Psoas muscle (tissue), 8 donors: ENCODE data around the gene DOP1A. TPM values are rescaled to one million over a fixed set of nuclear protein-coding genes. Genes with fewer than 3 reads are reported as not detected.

ENCODE experiments used
- ATAC-seq, 4 donors: fragments of 200-7000 bp; cut with Tn5 transposase; one replicate each; pipeline ENCODE4 v1.9.1; 2020; ENCODE audit warnings: moderate library complexity in 3 of 4, mild to moderate bottlenecking in 2 of 4
- DNase-seq, 2 donors: peaks; one replicate each; pipeline ENCODE4 v3.0.0-alpha.2; 2020
- H3K27ac ChIP-seq: fragments of 200-600 bp; one replicate; pipeline ENCODE4 v1.8.0; 2022
- H3K27me3 ChIP-seq, 3 donors: fragments of 200-600 bp in 1 of 3; one replicate each; pipeline versions ENCODE4 v1.6.1 to v1.8.0; 2013 to 2022; ENCODE audit warnings: low read length in 2 of 3, mild to moderate bottlenecking in 2 of 3, moderate library complexity in 1 of 3; ENCODE audit not compliant: insufficient read depth in 3 of 3
- H3K36me3 ChIP-seq, 2 donors: fragments of 200-600 bp in 1 of 2; one replicate each; pipeline versions ENCODE4 v1.6.1 to v1.8.0; 2013 to 2022; ENCODE audit warnings: low read depth in 1 of 2, mild to moderate bottlenecking in 1 of 2, moderate library complexity in 1 of 2; ENCODE audit not compliant: insufficient read depth in 1 of 2
- H3K4me1 ChIP-seq: fragments of 200-600 bp; one replicate; pipeline ENCODE4 v1.8.0; 2022
- H3K4me3 ChIP-seq: fragments of 200-600 bp; one replicate; pipeline ENCODE4 v1.8.0; 2022; ENCODE audit warnings: mild to moderate bottlenecking
- H3K9me3 ChIP-seq: fragments of 200-600 bp; one replicate; pipeline ENCODE4 v1.8.0; 2022
- CTCF ChIP-seq: fragments of 200-600 bp; IDR thresholded peaks from one replicate; pipeline ENCODE4 v1.8.0; 2022; ENCODE audit warnings: antibody characterized with exemption
- WGBS, 3 donors: extraction: QIAGEN DNeasy Blood & Tissue Kit; methylation state at CpG; one replicate each; pipeline versions ENCODE4 v1.1.6 to v1.1.7; 2013; 5-methylcytosine and 5-hydroxymethylcytosine counted together
- intact Hi-C, 2 donors: fragments of 100-400 bp; cut with DNase I; formaldehyde crosslinking; loops; one replicate each; pipeline versions ENCODE4 v1.11.0 to v1.14.2; 2022
- polyA plus RNA-seq, 3 donors: library from polyadenylated mRNA; stranded (reverse); fragments of 200-250 nt; gene quantifications; one replicate each; pipeline ENCODE4 v1.2.3, GENCODE V29; 2013
- total RNA-seq, 4 donors: library from RNA; stranded (reverse); fragmentation: NEBNext Ultra II Directional in 2 of 4; extraction: Animal tissue kit (Norgen Biotek cat#: 25700) in 2 of 4; gene quantifications; one replicate each; pipeline versions ENCODE4 v1.2.1 to v1.2.4, GENCODE V29; 2021 to 2023
- donor health status: healthy with polysubstance abuse.
- donor health status: DM: no; HTN: no; CAD: no; lungs with moderate emphysema.
- donor health status: Bipolar disorder and iron deficiency.
- donor health status: healthy.
- donor health status: DM: yes; HTN: yes; CAD: no.
- donor health status: DM: no; HTN: no; CAD: no.
- donor health status: DM: no; HTN: no; CAD: no.
- donor health status: DM: yes; HTN: yes; CAD: no.

The DOP1A gene
- total and polyA plus RNA-seq, 7 donors: 2.1 to 14.0 (median 12.7) TPM

DNA sequence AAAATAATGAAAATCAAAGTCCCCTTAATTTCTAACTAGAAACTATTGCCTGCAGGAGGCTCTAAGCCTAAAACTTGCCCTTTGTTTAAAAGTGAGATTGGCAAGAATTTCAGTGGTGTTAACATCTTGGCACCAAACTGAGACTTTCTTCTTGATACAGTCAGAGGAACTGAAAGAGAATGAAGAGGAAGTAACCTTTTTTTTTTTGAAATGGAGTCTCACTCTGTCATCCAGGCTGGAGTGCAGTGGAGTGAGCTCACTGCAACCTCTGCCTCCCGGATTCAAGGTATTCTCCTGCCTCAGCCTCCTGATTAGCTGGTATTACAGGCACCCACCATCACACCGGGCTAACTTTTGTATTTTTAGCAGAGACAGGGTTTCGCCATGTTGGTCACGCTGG is 3.6 kb downstream of the DOP1A start:
- Histone ChIP-seq H3K4me3 (no peak overlapping the region), H3K36me3 (no peaks in the 10 kb centered on the region), H3K27me3 (no peaks in the 10 kb centered on the region), H3K4me1 (peaks cover 42% of the 10 kb centered on the region), H3K27ac (peak overlapping the region; percentile 28), H3K9me3 (no peaks in the 10 kb centered on the region)
- no peak for DNase-seq
- intact Hi-C loops: no loop called here
- 66 to 81% (median 70%) methylated on average over 4 of the region's 4 CpGs for WGBS, 3 donors
- ATAC-seq: no peak
- TF ChIP-seq CTCF: no peak

DNA sequence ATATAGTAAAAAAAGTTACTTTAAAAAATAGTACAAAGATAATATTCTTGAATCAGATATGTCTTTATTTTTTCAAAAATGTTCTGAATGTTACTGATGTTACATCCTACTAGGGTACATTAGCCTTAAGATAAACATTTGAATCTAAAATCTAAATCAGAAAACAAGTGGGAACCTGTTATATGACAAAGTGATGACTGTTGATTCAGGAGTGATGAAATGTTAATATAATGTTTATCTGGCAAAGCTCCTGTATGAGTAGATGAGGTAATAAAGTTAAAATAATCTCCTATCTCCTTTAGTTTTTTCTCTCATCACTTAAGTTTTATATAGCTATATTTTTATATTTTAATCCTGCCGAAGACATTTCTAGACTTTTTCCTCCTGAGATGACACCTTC is 4.2 kb downstream of the DOP1A start:
- ATAC-seq (no peak), DNase-seq (no peak)
- Histone ChIP-seq H3K36me3 (no peaks in the 10 kb centered on the region), H3K27ac (peak overlapping the region; percentile 28), H3K4me1 (peaks cover 42% of the 10 kb centered on the region), H3K9me3 (no peaks in the 10 kb centered on the region), H3K4me3 (no peak overlapping the region), H3K27me3 (no peaks in the 10 kb centered on the region)
- 73 to 88% (median 79%) methylated on average over 1 of the region's 1 CpG for WGBS, 3 donors
- intact Hi-C loops: no loop called here
- TF ChIP-seq CTCF: no peak

- 89 to 93% (median 91%) methylated on average over 2 of the region's 2 CpGs for WGBS, 3 donors
- Histone ChIP-seq H3K27ac (no peak overlapping the region), H3K9me3 (no peaks in the 10 kb centered on the region), H3K4me1 (peaks cover 42% of the 10 kb centered on the region), H3K27me3 (no peaks in the 10 kb centered on the region), H3K36me3 (no peaks in the 10 kb centered on the region), H3K4me3 (no peak overlapping the region)
- ATAC-seq: no peak
- DNase-seq: no peak
- intact Hi-C loops: no loop called here
- no peak for TF ChIP-seq CTCF
Observed at GRCh38 chr6:83072726-83073125, 5.3 kb downstream of the DOP1A start.

- TF ChIP-seq CTCF: no peak
- no peak overlapping the region for H3K4me3 ChIP-seq
- no peaks in the 10 kb centered on the region for H3K9me3 ChIP-seq
- ATAC-seq: no peak
- intact Hi-C loops: no loop called here
- WGBS, 3 donors: 79 to 100% (median 80%) methylated on average over 1 of the region's 1 CpG
- no peaks in the 10 kb centered on the region for H3K27me3 ChIP-seq
- H3K27ac ChIP-seq: no peak overlapping the region
- H3K4me1 ChIP-seq: peaks cover 39% of the 10 kb centered on the region
- DNase-seq: no peak
- H3K36me3 ChIP-seq: no peaks in the 10 kb centered on the region
Observed at GRCh38 chr6:83073615-83074014, 6.1 kb downstream of the DOP1A start.

- Histone ChIP-seq H3K27ac (no peak overlapping the region), H3K4me3 (no peak overlapping the region), H3K27me3 (no peaks in the 10 kb centered on the region), H3K4me1 (no peaks in the 10 kb centered on the region), H3K36me3 (no peaks in the 10 kb centered on the region), H3K9me3 (no peaks in the 10 kb centered on the region)
- peak in 1 of 4 donors; percentile 41 for ATAC-seq
- no peak for DNase-seq
- no peak for TF ChIP-seq CTCF
- 25 to 45% (median 34%) methylated on average over 1 of the region's 1 CpG for WGBS, 3 donors
- intact Hi-C loops: no loop called here
Observed at GRCh38 chr6:83083476-83083875, 16.0 kb downstream of the DOP1A start.
